DOHH2 (cell line): ENCODE results near the gene TMEM271.

Experiments used
- H3F3A ChIP-seq: fragments of 200-600 bp; sonication (generic), shearing (Covaris generic); 2 replicates; pipeline ENCODE4 v1.6.0; 2016; ENCODE audit warnings: antibody characterized with exemption, mild to moderate bottlenecking; ENCODE audit not compliant: control insufficient read depth, insufficient read depth
- H3K27ac ChIP-seq: fragments of 200-600 bp; sonication (generic); 2 replicates; pipeline ENCODE4 v1.5.1; 2014; ENCODE audit warnings: low read depth, mild to moderate bottlenecking, low read length, moderate library complexity
- H3K27me3 ChIP-seq: fragments of 200-600 bp; sonication (generic); 2 replicates; pipeline ENCODE4 v1.6.1; 2014; ENCODE audit warnings: mild to moderate bottlenecking, low read length, mixed read lengths; ENCODE audit not compliant: control insufficient read depth
- H3K36me3 ChIP-seq: fragments of 200-600 bp; sonication (generic); 2 replicates; pipeline ENCODE4 v1.6.1; 2014; ENCODE audit warnings: mild to moderate bottlenecking, low read length, moderate library complexity, mixed read lengths; ENCODE audit not compliant: control insufficient read depth
- H3K4me1 ChIP-seq: fragments of 200-600 bp; sonication (generic); 2 replicates; pipeline ENCODE4 v1.6.1; 2014; ENCODE audit warnings: mild to moderate bottlenecking, low read length, mixed read lengths; ENCODE audit not compliant: control insufficient read depth
- H3K4me2 ChIP-seq: fragments of 200-600 bp; sonication (generic); 2 replicates; pipeline ENCODE4 v1.6.0; 2014; ENCODE audit warnings: mild to moderate bottlenecking, low read length, moderate library complexity
- H3K4me3 ChIP-seq: fragments of 200-600 bp; sonication (generic); 2 replicates; pipeline ENCODE4 v1.5.1; 2014; ENCODE audit warnings: mild to moderate bottlenecking, low read length, mixed read lengths
- H3K79me2 ChIP-seq: fragments of 200-600 bp; sonication (generic); 2 replicates; pipeline ENCODE4 v1.6.1; 2014; ENCODE audit warnings: mild to moderate bottlenecking, low read length, mixed read lengths; ENCODE audit not compliant: control insufficient read depth
- H3K9me2 ChIP-seq: fragments of 200-600 bp; sonication (generic); replicated peaks from 2 replicates; pipeline ENCODE4 v1.6.1; 2014; ENCODE audit warnings: mild to moderate bottlenecking, low read length, mixed read lengths; ENCODE audit not compliant: control insufficient read depth
- H3K9me3 ChIP-seq: fragments of 200-600 bp; sonication (generic); 2 replicates; pipeline ENCODE4 v1.6.1; 2014; ENCODE audit warnings: antibody characterized with exemption, low read length, mixed read lengths; ENCODE audit not compliant: control insufficient read depth, insufficient read depth
- H4K20me1 ChIP-seq: fragments of 200-600 bp; sonication (generic); 2 replicates; pipeline ENCODE4 v1.6.0; 2014; ENCODE audit warnings: low read depth, mild to moderate bottlenecking, antibody characterized with exemption, low read length, moderate library complexity; ENCODE audit not compliant: control insufficient read depth, insufficient read depth
- EZH2phosphoT487 ChIP-seq: fragments of 200-600 bp; sonication (generic); IDR thresholded peaks from 2 replicates; pipeline ENCODE4 v1.6.1; 2017; ENCODE audit warnings: borderline replicate concordance, mild to moderate bottlenecking, antibody characterized with exemption, low read length, moderate library complexity, mixed read lengths
- TF ChIP-seq, protein P1 (sequence below): fragments of 200-600 bp; sonication (generic); IDR thresholded peaks from one replicate; pipeline ENCODE4 v1.5.1; 2014; ENCODE audit warnings: antibody characterized with exemption, mild to moderate bottlenecking, low read depth, low read length; ENCODE audit not compliant: poor library complexity, severe bottlenecking

The TMEM271 gene

DNA sequence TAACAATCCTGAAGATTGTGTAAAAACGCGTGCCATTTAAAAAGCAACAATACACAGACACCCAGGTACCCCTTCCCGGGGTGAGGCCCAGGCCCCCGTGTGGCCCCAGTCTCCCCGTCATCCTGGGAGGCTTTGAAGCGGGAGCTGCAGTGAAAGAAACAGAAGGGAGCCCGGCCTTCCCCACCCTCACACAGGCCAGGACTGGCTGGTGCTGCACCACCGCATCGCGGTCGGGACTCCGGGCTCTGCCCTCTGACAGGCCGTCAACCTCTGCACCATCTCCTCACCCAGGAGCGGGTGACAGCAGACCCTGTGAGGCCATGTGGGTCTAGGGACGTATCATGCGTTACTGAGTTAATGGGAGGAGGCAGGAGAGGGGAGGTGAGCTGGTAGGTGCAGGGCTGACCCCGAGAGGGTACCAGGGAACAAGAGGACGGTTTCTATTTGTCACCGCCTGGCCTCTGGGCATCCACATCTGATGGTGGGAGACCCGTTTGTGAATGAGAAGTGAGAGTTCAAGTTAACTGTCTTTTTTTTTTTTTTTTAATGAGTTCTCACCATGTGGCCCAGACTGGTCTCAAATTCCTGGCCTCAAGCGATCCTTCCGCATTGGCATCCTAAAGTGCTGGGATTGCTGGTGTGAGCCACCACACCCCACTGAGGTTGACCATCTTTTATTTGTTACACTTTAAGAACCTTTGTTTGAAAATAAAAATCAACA lies 49.7 kb downstream of the TMEM271 start:
- H3K79me2 ChIP-seq = no peaks in the 10 kb centered on the region
- H3K27me3 ChIP-seq = no peaks in the 10 kb centered on the region
- no peaks in the 10 kb centered on the region for H4K20me1 ChIP-seq
- H3K9me2 ChIP-seq = no peaks in the 10 kb centered on the region
- no peaks in the 10 kb centered on the region for H3K4me1 ChIP-seq
- peaks cover 14% of the 10 kb centered on the region for H3K36me3 ChIP-seq
- H3K27ac ChIP-seq = no peak overlapping the region
- H3K9me3 ChIP-seq = no peaks in the 10 kb centered on the region
- H3K4me2 ChIP-seq = no peak overlapping the region
- no peaks in the 10 kb centered on the region for H3F3A ChIP-seq
- TF ChIP-seq EZH2phosphoT487 = no peak
- TF ChIP-seq, protein P1, sequence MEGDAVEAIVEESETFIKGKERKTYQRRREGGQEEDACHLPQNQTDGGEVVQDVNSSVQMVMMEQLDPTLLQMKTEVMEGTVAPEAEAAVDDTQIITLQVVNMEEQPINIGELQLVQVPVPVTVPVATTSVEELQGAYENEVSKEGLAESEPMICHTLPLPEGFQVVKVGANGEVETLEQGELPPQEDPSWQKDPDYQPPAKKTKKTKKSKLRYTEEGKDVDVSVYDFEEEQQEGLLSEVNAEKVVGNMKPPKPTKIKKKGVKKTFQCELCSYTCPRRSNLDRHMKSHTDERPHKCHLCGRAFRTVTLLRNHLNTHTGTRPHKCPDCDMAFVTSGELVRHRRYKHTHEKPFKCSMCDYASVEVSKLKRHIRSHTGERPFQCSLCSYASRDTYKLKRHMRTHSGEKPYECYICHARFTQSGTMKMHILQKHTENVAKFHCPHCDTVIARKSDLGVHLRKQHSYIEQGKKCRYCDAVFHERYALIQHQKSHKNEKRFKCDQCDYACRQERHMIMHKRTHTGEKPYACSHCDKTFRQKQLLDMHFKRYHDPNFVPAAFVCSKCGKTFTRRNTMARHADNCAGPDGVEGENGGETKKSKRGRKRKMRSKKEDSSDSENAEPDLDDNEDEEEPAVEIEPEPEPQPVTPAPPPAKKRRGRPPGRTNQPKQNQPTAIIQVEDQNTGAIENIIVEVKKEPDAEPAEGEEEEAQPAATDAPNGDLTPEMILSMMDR = no peak
- no peak overlapping the region for H3K4me3 ChIP-seq

DNA sequence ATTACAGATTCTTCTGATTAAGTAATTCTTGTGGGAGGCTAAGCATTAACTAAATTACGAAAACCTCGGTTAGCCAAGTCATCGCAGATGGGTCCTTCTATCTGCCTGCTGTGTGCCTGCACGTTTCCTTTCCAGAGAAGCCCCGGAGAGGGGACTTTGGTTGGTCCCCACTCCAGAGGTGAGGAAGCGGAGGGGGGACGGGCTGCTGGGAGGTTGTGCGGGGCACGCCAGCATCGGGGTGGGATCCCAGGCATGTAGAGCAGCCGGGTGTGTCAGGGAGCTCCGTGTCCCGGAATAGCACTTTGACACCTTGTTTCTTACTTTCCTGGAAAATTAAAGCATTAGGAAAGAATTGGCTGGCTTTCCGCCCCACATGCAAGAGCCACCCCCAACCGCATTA lies 50.4 kb downstream of the TMEM271 start:
- H3K4me1 ChIP-seq = no peaks in the 10 kb centered on the region
- H4K20me1 ChIP-seq = no peaks in the 10 kb centered on the region
- no peak for TF ChIP-seq EZH2phosphoT487
- TF ChIP-seq, protein P1 = no peak
- no peak overlapping the region for H3K4me3 ChIP-seq
- no peaks in the 10 kb centered on the region for H3K79me2 ChIP-seq
- H3K9me2 ChIP-seq = no peaks in the 10 kb centered on the region
- peaks cover 14% of the 10 kb centered on the region for H3K36me3 ChIP-seq
- H3K4me2 ChIP-seq = no peak overlapping the region
- H3K9me3 ChIP-seq = no peaks in the 10 kb centered on the region
- H3K27ac ChIP-seq = no peak overlapping the region
- H3F3A ChIP-seq = no peaks in the 10 kb centered on the region
- H3K27me3 ChIP-seq = no peaks in the 10 kb centered on the region

DNA sequence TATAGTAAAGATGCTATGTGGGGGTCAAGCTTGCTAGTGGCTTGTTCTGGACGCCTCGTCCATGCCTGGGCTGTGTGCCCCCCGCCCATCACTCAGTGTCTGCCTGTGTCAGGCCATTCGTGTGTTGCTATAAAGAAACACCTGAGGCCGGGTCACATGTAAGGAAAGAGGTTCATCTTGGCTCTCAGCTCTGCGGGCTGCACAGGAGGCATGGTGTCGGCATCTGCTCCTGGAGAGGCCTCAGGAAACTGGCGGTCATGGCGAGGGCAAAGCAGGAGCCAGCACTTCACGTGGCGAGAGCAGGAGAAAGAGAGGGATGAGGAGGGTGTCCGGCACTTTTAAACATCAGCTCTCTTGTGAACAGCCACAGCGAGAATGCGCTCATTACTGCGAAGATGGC lies 51.9 kb downstream of the TMEM271 start:
- Histone ChIP-seq H4K20me1 (no peaks in the 10 kb centered on the region), H3K4me2 (no peak overlapping the region), H3K9me2 (no peaks in the 10 kb centered on the region), H3K79me2 (no peaks in the 10 kb centered on the region), H3K27ac (no peak overlapping the region), H3K27me3 (no peaks in the 10 kb centered on the region), H3F3A (no peaks in the 10 kb centered on the region), H3K36me3 (peaks cover 14% of the 10 kb centered on the region), H3K9me3 (no peaks in the 10 kb centered on the region), H3K4me1 (no peaks in the 10 kb centered on the region), H3K4me3 (no peak overlapping the region)
- TF ChIP-seq EZH2phosphoT487 = no peak
- TF ChIP-seq, protein P1 = no peak
